ENCODE results near the gene NCAPG2.

NCAPG2 gene

DNA sequence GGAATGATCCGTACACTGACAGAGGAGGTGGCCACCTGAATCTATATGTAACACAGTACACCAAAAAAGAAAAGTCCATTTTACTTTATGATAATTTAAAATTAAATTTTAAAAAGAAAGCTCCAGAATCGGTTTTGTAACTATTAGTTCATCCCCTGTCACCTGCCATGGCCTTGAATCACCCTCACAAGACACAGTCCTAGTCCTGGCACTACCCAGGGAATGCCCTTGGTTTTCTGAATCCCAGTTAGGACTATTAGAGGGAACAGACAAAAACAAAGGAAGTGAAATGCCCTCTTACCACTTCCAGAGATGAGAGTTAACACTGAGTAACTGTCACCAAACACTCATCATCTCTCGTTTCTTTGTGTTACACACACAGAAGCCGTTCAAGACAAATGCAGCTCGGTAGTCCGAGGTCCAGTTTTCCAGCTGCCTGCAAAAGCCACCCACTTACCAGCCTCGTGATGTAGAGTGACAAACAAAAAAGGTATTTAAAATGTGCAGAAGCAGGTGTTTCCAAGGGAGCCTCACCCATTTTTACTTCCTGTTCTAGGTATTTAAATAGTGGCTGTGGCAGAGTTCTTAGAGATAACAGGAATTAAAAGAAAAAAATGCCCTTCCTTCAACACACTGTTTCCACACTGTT is 123.0 kb downstream of the NCAPG2 start:
- DNase-seq (ENCODE audit: low read depth in 2 of 3, low spot score in 1 of 3), result no peak

Data from stimulated activated CD4-positive, alpha-beta T cell treated with anti-CD3 and anti-CD28 coated beads, Interleukin-12 subunit alpha, Interleukin-12 subunit beta, amount 100 ng/mL, for 48 hours (primary cell).